HG03135 (cell line): Measurements from ENCODE around the gene IFNL4.
"Not testable (repeated sequence)": the region's sequence is repeated elsewhere in the genome, so short reads cannot be mapped to it uniquely, and the experiment has no call there.

ENCODE experiments used
- ATAC-seq: cut with Tn5 transposase; IDR thresholded peaks from one replicate; pipeline ENCODE4 v1.9.1; 2021; ENCODE audit warnings: mild to moderate bottlenecking, moderate library complexity; ENCODE audit not compliant: unreplicated experiment

Gene IFNL4

GRCh38 chr19:39261704-39262103, 13.0 kb upstream of the IFNL4 start:
- ATAC-seq, result no peak

GRCh38 chr19:39257227-39257626, 8.6 kb upstream of the IFNL4 start:
- no peak for ATAC-seq

- no peak for ATAC-seq
Observed at GRCh38 chr19:39254531-39255345, 6.1 kb upstream of the IFNL4 start.

GRCh38 chr19:39253374-39254149, 4.9 kb upstream of the IFNL4 start:
- no peak for ATAC-seq

- no peak for ATAC-seq
Observed at GRCh38 chr19:39252458-39252857, 3.8 kb upstream of the IFNL4 start.

GRCh38 chr19:39251846-39252245, 3.2 kb upstream of the IFNL4 start:
- no peak for ATAC-seq

GRCh38 chr19:39251081-39251480, 2.4 kb upstream of the IFNL4 start:
- ATAC-seq, result no peak

GRCh38 chr19:39247701-39248664, 673 bp downstream of the IFNL4 start:
- ATAC-seq, result no peak

GRCh38 chr19:39246951-39247669, 1.5 kb downstream of the IFNL4 start:
- ATAC-seq, result no peak

GRCh38 chr19:39245166-39245565, 3.5 kb downstream of the IFNL4 start:
- not testable (repeated sequence) for ATAC-seq

- ATAC-seq, result not testable (repeated sequence)
Observed at GRCh38 chr19:39244410-39245100, 4.1 kb downstream of the IFNL4 start, which contains the start of gene IFNL3. TSS of gene IFNL3 (minus strand) at chr19:39245006. CDS start at chr19:39244967, 39 bp downstream.

GRCh38 chr19:39243741-39244140, 4.9 kb downstream of the IFNL4 start:
- ATAC-seq, result not testable (repeated sequence)

- ATAC-seq, result no peak
Observed at GRCh38 chr19:39240421-39240820, 8.2 kb downstream of the IFNL4 start.

- no peak for ATAC-seq
Observed at GRCh38 chr19:39238944-39239343, 9.7 kb downstream of the IFNL4 start.

GRCh38 chr19:39238209-39238608, 10.4 kb downstream of the IFNL4 start:
- ATAC-seq, result no peak

- no peak for ATAC-seq
Observed at GRCh38 chr19:39237200-39238184, 11.2 kb downstream of the IFNL4 start.

- ATAC-seq, result no peak
Observed at GRCh38 chr19:39236527-39236926, 12.1 kb downstream of the IFNL4 start.

- ATAC-seq, result no peak
Observed at GRCh38 chr19:39232708-39233107, 15.9 kb downstream of the IFNL4 start.
